GM10266 (cell line): ENCODE results near the gene GPHN.

Source experiments
- DNase-seq: peaks from one replicate; pipeline ENCODE4 v3.0.0; 2012; ENCODE audit errors: extremely low spot score
- TF ChIP-seq, protein P1 (sequence below): IDR thresholded peaks from 2 replicates; pipeline ENCODE4 v1.5.1; 2012; ENCODE audit warnings: mild to moderate bottlenecking, low read depth; ENCODE audit not compliant: control insufficient read depth, insufficient read depth; ENCODE audit errors: missing control alignments

GPHN gene

DNA sequence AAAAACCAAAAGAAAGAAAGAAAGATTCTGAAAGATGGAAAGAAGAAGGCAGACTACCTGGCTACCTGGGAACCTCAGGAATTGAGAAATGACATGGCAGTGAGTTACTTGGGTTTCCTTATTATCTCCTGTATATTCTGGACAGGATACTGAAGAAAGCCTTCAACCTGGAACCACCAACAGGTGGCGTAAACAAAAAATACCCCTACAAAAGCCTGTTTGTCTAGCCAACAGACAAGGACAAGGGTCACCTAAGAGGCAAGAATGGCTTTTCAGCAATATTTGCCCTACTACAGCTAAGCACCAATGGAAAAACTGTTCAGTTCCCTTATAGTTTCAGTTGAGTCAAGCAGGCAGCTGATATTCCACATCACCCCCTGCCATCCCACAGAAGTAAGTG is 274.9 kb downstream of the GPHN start:
- no peak for DNase-seq
- TF ChIP-seq, protein P1, sequence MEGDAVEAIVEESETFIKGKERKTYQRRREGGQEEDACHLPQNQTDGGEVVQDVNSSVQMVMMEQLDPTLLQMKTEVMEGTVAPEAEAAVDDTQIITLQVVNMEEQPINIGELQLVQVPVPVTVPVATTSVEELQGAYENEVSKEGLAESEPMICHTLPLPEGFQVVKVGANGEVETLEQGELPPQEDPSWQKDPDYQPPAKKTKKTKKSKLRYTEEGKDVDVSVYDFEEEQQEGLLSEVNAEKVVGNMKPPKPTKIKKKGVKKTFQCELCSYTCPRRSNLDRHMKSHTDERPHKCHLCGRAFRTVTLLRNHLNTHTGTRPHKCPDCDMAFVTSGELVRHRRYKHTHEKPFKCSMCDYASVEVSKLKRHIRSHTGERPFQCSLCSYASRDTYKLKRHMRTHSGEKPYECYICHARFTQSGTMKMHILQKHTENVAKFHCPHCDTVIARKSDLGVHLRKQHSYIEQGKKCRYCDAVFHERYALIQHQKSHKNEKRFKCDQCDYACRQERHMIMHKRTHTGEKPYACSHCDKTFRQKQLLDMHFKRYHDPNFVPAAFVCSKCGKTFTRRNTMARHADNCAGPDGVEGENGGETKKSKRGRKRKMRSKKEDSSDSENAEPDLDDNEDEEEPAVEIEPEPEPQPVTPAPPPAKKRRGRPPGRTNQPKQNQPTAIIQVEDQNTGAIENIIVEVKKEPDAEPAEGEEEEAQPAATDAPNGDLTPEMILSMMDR = no peak

DNA sequence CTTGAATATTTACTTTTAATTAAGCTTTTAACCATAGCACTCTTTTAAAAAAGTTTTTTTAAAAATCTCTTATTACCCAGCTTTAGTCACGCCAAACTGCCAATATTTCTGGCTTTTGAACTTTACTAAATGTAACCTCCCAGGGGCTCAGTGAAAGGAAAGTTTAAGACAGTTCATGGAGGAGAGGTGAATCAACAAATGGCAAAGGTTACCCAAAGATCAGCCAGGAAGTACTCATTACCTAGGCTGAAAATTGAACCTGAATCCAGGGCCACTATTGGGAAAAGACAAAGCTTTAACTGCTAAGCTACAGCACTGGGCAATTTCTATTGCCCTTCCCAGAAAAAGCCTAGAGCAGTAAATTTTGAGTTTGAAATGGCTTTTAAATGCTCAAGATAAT is 282.2 kb downstream of the GPHN start:
- TF ChIP-seq, protein P1 = no peak
- DNase-seq = no peak

DNA sequence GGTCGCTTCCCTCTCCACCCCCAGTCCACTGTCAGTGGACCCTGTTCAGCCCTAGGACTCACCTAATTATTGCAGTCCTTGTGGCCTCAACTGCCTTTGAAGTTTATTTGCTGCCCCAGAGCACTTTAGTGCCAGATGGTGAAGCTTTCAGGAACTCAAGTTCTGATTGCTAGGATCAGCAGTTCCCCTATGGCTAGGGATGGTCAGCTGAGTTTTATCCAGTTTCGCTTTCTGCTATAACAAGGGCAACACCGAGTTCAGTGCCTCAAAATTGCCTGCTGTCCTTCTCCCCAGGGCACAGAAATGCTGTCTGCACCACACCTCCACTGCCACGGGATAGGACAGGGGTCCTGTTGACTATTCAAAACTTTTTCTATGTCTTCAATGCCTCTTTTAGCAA is 295.0 kb downstream of the GPHN start:
- DNase-seq = no peak
- TF ChIP-seq, protein P1 = no peak

DNA sequence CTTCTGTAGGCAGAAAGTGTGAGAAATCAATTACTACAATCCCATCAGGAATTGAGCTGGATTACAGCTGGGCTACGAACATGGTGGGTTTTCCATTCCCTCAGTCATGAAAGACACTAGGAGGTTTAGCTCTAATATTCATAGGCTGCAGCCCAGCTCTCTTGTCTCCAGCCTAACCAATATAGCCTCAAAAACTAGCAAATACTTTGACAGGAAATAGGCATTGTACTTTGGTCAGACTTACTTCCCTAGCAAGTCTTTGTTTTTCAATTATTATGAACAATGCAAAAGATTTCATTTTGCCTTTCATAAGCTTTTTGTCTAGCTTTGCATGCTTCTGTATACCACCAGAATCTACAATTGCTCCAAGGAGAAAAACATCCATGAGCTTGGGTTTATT is 296.2 kb downstream of the GPHN start:
- no peak for DNase-seq
- TF ChIP-seq, protein P1 = no peak

DNA sequence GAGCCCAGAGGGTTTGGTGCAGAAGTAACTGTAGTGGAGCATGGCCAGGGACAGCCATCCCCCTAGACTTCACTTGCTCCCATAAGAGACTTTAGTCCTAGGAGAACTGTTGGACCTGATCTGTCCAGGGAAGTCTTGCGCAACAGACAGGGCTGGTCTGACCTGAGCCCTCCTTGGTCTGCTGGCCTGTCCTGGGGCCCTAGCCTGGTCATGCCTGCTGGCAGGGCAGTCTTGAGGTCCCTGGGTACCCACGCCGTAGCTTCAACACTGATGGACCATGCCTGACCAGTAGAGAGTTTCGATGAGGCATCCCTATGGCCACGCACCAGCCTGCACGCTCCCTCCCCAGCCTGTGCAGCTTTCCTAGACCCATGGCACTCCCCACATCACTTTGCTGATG is 305.7 kb downstream of the GPHN start:
- DNase-seq = no peak
- TF ChIP-seq, protein P1 = no peak

DNA sequence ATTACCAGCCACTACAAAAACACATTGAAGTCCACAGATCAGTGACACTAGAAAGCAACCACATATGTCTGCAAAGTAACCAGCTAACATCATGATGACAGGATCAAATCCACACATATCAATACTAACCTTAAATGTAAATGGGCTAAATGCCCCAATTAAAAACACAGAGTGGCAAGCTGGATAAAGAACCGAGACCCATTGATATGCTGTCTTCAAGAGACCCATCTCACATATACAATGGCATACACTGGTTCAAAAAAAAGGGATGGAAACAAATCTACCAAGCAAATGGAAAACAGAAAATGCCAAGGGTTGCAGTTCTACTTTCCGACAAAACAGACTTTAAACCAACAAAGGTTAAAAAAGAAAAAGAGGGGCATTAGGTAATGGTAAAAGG is 307.7 kb downstream of the GPHN start:
- TF ChIP-seq, protein P1 = no peak
- no peak for DNase-seq

DNA sequence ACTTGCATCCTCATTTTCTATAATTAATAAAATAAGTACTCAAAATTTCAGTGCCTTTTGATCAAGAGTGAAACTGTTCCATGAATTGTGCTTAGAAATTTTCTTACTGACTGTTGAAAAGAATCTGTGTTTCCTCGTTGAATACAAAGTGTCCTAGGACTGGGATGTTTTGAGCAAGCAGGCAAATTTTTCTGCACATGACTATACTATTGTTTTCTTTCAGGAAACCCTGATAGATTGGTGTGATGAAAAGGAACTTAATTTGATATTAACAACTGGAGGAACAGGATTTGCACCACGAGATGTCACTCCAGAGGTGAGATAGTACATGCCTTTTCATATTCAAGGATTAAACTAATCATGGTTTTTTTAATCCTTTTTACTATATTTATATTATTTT is 316.3 kb downstream of the GPHN start:
- TF ChIP-seq, protein P1 = no peak
- no peak for DNase-seq

DNA sequence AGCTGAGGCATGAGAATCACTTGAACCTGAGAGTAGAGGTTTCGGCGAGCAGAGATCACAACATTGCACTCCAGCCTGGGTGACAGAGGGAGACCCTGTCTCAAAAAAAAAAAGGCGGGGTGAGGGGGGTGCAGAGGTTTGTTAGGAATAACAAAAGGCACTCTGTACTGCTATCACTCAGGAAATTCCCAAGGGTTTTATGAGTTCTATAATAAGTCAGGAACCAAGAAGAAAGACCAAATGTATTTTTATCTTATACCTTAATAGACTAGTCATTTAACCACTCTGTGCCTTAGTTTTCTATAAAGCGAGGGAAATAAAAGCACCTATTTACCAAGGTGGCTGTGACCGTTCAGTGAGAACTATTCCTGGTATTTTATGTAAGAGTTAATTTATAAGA is 319.2 kb downstream of the GPHN start:
- TF ChIP-seq, protein P1 = no peak
- DNase-seq = no peak
